ENCODE measurements around the gene KIAA0408.

The KIAA0408 gene

GRCh38 chr6:127466416-127466815 lies 7.2 kb upstream of the KIAA0408 start:
- no peak for TF ChIP-seq CTCF (IDR thresholded peaks at IDR 0.05; ENCODE audit: borderline replicate concordance, control extremely low read depth, extremely low read depth, insufficient read depth, missing control alignments)
- in situ Hi-C loops (cut with MboI; ENCODE audit: low sequenced_read_pairs, unreplicated experiment) = no loop called here
- no peak for DNase-seq (ENCODE audit: low spot score)

GRCh38 chr6:127464881-127465459 lies 5.8 kb upstream of the KIAA0408 start:
- TF ChIP-seq CTCF (IDR thresholded peaks at IDR 0.05; ENCODE audit: borderline replicate concordance, control extremely low read depth, extremely low read depth, insufficient read depth, missing control alignments) = peak; percentile 83
- in situ Hi-C loops (cut with MboI; ENCODE audit: low sequenced_read_pairs, unreplicated experiment) = loop anchor here (5.0 kb wide), 1 partner anchor 72 kb away; no protein-coding TSS in a partner anchor
- DNase-seq (ENCODE audit: low spot score) = peak; percentile 66

- DNase-seq (ENCODE audit: low spot score) = no peak
- TF ChIP-seq CTCF (IDR thresholded peaks at IDR 0.05; ENCODE audit: borderline replicate concordance, control extremely low read depth, extremely low read depth, insufficient read depth, missing control alignments) = no peak
- in situ Hi-C loops (cut with MboI; ENCODE audit: low sequenced_read_pairs, unreplicated experiment) = loop anchor here (5.0 kb wide), 1 partner anchor 73 kb away; no protein-coding TSS in a partner anchor
Measured at GRCh38 chr6:127464161-127464880, 5.1 kb upstream of the KIAA0408 start.

- in situ Hi-C loops (cut with MboI; ENCODE audit: low sequenced_read_pairs, unreplicated experiment) = loop anchor here (5.0 kb wide), 1 partner anchor 74 kb away; no protein-coding TSS in a partner anchor
- no peak for DNase-seq (ENCODE audit: low spot score)
- no peak for TF ChIP-seq CTCF (IDR thresholded peaks at IDR 0.05; ENCODE audit: borderline replicate concordance, control extremely low read depth, extremely low read depth, insufficient read depth, missing control alignments)
Measured at GRCh38 chr6:127463056-127463455, 3.9 kb upstream of the KIAA0408 start.

GRCh38 chr6:127462376-127462775 lies 3.2 kb upstream of the KIAA0408 start:
- in situ Hi-C loops (cut with MboI; ENCODE audit: low sequenced_read_pairs, unreplicated experiment) = loop anchor here (5.0 kb wide), 1 partner anchor 75 kb away; no protein-coding TSS in a partner anchor
- DNase-seq (ENCODE audit: low spot score) = no peak
- TF ChIP-seq CTCF (IDR thresholded peaks at IDR 0.05; ENCODE audit: borderline replicate concordance, control extremely low read depth, extremely low read depth, insufficient read depth, missing control alignments) = no peak

GRCh38 chr6:127460465-127460864 lies 1.3 kb upstream of the KIAA0408 start:
- TF ChIP-seq CTCF (IDR thresholded peaks at IDR 0.05; ENCODE audit: borderline replicate concordance, control extremely low read depth, extremely low read depth, insufficient read depth, missing control alignments) = no peak
- in situ Hi-C loops (cut with MboI; ENCODE audit: low sequenced_read_pairs, unreplicated experiment) = loop anchor here (5.0 kb wide), 1 partner anchor 77 kb away; no protein-coding TSS in a partner anchor
- DNase-seq (ENCODE audit: low spot score) = no peak

All from GM13976 (cell line).